GM21786 (cell line): ENCODE results near the gene CDC6.

Source experiments
- ATAC-seq: cut with Tn5 transposase; IDR thresholded peaks from one replicate; pipeline ENCODE4 v1.9.1; 2021; ENCODE audit not compliant: unreplicated experiment

Gene CDC6, protein sequence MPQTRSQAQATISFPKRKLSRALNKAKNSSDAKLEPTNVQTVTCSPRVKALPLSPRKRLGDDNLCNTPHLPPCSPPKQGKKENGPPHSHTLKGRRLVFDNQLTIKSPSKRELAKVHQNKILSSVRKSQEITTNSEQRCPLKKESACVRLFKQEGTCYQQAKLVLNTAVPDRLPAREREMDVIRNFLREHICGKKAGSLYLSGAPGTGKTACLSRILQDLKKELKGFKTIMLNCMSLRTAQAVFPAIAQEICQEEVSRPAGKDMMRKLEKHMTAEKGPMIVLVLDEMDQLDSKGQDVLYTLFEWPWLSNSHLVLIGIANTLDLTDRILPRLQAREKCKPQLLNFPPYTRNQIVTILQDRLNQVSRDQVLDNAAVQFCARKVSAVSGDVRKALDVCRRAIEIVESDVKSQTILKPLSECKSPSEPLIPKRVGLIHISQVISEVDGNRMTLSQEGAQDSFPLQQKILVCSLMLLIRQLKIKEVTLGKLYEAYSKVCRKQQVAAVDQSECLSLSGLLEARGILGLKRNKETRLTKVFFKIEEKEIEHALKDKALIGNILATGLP

DNA sequence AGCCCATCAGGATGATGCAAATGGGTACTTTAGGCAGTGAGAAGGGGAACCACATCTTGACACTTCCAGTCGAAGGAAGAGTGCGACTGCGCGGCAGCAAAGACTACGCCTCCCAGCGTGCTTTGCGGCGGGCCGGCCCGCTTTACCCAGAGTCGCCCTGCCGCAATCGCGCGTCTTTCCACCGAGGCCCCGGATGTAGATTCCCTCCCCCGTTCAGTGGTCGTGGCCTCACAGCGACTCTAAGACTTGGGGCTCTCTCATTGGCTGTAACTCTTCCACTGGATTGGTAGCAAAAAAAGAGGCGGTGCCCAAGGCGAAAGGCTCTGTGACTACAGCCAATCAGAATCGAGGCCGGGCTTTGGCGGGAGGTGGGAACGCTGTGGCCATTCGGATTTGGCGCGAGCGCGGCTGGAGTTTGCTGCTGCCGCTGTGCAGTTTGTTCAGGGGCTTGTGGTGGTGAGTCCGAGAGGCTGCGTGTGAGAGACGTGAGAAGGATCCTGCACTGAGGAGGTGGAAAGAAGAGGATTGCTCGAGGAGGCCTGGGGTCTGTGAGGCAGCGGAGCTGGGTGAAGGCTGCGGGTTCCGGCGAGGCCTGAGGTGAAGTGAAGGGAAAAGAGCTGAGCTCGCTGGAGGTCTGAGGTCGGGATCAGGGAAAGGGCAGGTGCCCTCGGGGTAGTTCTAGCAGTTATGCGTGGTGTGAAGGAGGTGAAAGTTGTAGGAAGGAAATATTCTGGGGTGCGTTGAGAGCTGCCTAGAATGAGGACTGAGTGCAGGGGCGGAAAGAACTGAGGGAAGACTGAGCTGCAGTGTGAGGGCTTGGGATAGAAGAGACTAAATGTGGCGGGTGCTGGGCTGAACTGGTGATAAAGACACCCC, at the start of gene CDC6:
TSS of gene CDC6 (plus strand) at position 386 of the 876 bp plus-strand sequence. CDS start 1,542 bp downstream, outside the sequence.
- ATAC-seq, result peak; percentile 95

DNA sequence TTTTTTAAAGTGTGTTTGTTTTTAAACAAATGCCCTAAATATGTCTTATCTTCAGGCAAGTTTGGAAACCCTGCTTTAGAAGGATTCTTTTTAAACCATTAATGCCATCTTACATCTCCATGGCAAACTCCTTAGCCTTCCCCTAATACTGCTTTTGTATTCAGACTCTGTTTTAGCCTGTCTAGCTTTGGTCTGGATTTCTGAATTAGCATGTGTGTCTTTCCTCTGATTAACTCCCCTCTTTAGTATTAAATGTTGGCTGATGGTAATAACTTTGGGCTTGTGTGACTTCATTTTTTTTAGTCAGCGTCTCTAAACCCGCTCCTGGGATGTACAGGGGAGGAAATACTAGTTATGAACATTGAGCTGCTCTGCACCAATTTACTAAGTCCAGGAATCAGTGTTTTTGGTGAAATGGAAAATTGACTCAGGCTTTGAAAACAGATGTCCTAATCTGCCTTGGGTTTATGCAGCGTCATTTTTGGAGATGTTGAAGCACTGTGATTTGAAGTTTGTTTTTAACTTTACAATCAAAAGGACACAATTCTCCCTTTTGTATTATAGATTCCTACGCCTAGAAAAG, 46.3 kb upstream of the CDC6 start:
- ATAC-seq, result no peak

- ATAC-seq, result no peak
Measured at GRCh38 chr17:40242774-40243173, 44.9 kb upstream of the CDC6 start.

- no peak for ATAC-seq
Measured at GRCh38 chr17:40243761-40244160, 43.9 kb upstream of the CDC6 start.

DNA sequence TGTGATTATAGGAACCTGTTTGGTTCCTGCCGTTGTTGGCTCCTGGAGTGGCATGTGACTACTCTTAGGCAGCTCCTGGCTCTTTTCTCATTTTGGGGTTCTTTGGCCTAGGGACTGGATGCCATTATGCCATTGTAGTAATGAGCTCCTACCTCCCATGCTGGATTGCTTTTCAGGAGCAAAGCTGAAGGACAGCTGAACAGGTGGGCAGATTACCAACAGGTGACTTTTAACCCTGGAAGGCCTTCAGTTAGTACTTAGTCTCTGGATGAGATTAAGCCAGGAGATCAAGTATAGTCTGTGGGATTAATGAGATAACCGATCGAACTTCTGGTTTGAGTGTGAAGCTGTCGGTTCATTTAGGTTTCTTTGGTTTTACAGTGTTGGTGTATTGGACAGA, 43.4 kb upstream of the CDC6 start:
- no peak for ATAC-seq

DNA sequence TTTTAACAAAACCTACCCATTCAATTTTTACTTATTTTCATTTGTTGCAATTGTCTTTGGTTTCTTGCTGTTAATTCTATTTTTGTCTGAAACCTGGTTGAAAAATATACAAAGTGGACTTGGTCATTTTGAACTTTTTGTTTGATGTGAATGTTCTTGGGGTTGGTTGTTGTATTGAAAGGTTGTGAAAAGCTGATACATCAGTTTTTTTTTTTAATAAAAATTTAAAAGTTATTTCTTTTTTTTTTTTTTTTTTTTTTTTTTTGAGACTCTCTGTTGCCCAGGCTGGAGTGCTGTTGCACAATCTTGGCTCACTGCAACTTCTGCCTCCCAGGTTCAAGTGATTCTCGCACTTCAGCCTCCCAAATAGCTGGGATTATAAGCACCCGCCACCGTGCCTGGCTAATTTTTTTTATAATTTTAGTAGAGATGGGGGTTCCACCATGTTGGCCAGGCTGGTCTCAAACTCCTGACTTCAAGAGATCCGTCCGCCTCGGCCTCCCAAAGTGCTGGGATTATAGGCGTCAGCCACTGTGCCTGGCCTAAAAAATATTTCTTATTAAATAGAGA, 39.7 kb upstream of the CDC6 start:
- no peak for ATAC-seq

DNA sequence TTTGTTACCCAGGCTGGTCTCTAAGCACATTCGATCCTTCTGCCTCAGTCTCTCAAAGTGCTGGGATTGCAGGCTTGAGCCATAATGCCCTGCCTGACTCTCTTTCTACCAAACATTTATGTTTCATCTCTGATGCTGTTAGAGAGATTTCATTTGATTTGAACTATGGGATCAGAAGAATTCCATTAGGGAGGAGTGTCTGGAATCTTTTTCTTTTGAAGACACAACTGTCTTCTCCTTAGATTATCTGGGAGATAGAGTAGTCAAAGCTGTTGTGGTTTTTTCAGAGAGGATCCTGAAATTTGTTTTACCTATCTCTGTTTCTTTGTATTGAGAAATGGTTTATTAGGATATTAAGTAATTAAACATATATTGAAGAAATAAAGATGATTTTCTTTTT, 39.2 kb upstream of the CDC6 start:
- ATAC-seq, result no peak

- ATAC-seq, result no peak
Measured at GRCh38 chr17:40251576-40251975, 36.1 kb upstream of the CDC6 start.

GRCh38 chr17:40253565-40253964, 34.1 kb upstream of the CDC6 start:
- no peak for ATAC-seq

DNA sequence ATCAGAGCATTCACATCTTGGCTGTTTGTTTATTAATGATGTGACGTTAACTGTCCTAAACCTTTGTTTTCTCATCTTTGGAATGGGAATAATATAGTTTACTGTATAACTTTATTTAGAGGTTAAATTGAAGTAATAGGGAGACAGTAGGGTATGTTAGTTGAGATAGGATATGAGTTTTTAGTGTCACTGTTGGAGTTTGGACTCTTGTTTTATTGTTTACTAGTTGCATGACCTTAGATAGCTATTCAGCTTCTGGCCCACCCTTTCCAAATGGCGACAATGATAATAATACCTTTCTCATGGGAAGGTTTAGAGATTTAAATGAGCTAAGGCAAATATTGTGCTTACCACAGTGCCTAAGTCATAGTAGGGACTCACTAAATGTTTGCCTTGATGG, 28.2 kb upstream of the CDC6 start:
- no peak for ATAC-seq

GRCh38 chr17:40260528-40260927, 27.2 kb upstream of the CDC6 start:
- ATAC-seq, result no peak

DNA sequence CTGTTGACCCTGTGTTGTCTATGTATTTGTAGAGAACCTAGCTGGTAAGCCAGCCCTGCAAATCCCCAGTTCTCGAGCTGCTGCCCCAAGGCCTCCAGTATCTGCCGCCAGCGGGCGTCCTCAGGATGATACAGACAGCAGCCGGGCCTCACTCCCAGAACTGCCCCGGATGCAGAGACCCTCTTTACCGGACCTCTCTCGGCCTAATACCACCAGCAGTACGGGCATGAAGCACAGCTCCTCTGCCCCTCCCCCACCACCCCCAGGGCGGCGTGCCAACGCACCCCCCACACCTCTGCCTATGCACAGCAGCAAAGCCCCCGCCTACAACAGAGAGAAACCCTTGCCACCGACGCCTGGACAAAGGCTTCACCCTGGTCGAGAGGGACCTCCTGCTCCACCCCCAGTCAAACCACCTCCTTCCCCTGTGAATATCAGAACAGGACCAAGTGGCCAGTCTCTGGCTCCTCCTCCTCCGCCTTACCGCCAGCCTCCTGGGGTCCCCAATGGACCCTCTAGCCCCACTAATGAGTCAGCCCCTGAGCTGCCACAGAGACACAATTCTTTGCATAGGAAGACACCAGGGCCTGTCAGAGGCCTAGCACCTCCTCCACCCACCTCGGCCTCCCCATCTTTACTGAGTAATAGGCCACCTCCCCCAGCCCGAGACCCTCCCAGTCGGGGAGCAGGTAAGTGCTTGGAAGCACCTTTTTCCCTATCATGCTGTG, 23.1 kb upstream of the CDC6 start:
- ATAC-seq, result no peak

DNA sequence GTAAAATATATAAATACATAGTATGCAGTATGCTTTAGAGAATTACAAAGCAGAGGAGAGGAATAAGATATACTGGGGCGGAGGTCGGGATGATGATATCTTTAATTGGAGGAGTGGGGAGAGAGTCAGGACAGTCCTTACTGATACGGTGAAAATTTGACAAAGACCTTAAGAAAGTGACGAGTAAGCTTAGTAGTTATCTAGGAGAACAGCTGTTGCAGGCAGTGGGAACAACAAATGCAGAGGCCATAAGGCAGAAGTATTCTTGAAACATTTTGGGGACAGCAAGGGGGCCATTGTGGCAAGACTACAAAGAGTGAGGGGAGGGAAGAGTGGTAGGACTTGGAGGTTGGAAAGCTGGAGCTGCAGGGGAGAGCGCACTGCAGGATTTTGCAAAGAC, 22.3 kb upstream of the CDC6 start:
- no peak for ATAC-seq

DNA sequence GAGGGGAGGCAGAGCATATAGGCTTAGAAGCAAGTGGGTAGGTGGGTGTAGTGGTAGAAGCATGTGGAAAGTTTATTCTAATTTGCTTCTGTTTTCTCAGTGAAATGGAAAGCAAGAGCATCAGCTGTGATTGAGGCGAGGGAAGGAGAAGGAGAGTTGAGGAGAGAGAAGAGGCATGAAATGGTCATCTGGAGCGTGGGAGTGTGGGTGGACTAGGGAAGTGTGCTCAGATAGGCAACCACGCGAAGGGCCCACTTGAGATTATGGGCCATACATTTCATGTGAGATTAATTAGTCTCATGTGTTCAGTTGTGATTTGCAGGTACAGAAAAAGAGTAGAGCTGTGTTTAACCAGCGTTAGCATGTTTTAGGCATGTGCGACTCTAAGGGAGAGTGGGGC, 20.8 kb upstream of the CDC6 start:
- ATAC-seq, result no peak

- ATAC-seq, result no peak
Measured at GRCh38 chr17:40268141-40268712, 19.5 kb upstream of the CDC6 start.

- no peak for ATAC-seq
Measured at GRCh38 chr17:40278414-40278813, 9.3 kb upstream of the CDC6 start.

GRCh38 chr17:40279402-40279801, 8.3 kb upstream of the CDC6 start:
- no peak for ATAC-seq

- ATAC-seq, result no peak
Measured at GRCh38 chr17:40281663-40282062, 6.0 kb upstream of the CDC6 start.

DNA sequence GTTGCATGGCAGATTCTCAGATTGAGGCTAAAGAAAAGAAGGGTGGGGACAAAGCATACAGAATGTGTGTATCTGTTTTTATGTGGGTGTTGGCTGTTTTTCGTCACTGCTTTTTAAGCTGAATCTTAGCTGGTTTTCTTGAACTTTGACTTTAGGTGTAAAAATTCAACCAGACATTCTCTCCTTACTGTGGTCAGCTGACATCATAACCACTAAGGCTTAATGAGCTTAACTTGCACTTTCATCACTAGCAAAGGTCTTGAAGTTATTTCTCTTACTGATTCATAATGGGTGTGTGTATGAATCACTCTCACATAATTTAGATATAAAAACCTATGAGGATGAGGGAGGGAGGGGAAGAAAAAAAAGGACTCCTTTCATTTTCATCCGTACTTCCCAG, 4.0 kb upstream of the CDC6 start:
- no peak for ATAC-seq

GRCh38 chr17:40284085-40284713, 3.5 kb upstream of the CDC6 start:
- ATAC-seq, result no peak
